Stimulated activated CD4-positive, alpha-beta T cell treated with anti-CD3 and anti-CD28 coated beads, TNF-alpha, amount 100 ng/mL, for 1 hour (primary cell): ENCODE data around the gene SLC9C1.

Experiments
- DNase-seq, 3 donors: peaks; one replicate each; pipeline ENCODE4 v3.0.0-alpha.2; 2020; ENCODE audit warnings: low read depth in 3 of 3, low spot score in 1 of 3

Gene SLC9C1

GRCh38 chr3:112293368-112294321 is at the start of gene SLC9C1:
Gene SLC9C1, minus strand, starts transcription at chr3:112294216. Its CDS starts 7,425 bp downstream, at chr3:112286791.
- no peak for DNase-seq

- DNase-seq = no peak
Observed at GRCh38 chr3:112341386-112341785, 47.4 kb upstream of the SLC9C1 start.

- no peak for DNase-seq
Observed at GRCh38 chr3:112339609-112340008, 45.6 kb upstream of the SLC9C1 start.

DNA sequence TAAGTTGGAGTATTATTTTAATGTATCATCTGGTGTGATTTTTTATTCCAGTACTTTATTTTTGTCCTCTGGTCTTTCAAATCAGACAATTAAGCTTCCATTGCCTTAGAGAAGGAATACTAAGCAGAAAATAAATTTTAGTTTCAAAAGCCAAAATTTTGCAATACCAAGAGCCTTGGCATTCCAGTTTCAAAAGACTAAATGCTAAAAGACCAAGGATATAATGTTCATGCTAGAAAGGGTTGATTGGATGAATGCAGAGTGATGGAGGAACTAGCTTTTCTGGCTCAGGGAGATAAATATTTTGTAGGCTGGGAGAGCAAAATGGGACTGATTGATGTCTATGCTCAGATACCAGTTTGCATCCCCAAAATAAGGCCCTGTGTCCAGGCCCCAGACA is 45.1 kb upstream of the SLC9C1 start:
- DNase-seq = no peak

DNA sequence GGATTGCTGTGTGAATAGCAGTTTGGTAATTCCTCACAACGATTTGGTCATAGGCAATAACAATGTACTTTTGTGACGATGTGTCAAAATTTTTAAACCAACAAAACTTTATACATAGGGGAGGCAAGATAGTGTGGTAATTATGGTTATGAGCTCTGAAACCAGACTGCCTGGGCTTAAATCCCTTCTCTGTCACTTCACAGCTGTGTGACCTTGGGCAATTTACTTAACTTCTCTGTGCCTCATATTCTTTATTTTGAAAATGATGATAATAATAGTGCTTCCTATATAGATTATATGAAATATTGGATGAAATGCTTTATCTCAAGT is 44.7 kb upstream of the SLC9C1 start:
- no peak for DNase-seq

GRCh38 chr3:112338021-112338726 is 44.2 kb upstream of the SLC9C1 start:
- DNase-seq = no peak

GRCh38 chr3:112335434-112335781 is 41.4 kb upstream of the SLC9C1 start:
- no peak for DNase-seq

DNA sequence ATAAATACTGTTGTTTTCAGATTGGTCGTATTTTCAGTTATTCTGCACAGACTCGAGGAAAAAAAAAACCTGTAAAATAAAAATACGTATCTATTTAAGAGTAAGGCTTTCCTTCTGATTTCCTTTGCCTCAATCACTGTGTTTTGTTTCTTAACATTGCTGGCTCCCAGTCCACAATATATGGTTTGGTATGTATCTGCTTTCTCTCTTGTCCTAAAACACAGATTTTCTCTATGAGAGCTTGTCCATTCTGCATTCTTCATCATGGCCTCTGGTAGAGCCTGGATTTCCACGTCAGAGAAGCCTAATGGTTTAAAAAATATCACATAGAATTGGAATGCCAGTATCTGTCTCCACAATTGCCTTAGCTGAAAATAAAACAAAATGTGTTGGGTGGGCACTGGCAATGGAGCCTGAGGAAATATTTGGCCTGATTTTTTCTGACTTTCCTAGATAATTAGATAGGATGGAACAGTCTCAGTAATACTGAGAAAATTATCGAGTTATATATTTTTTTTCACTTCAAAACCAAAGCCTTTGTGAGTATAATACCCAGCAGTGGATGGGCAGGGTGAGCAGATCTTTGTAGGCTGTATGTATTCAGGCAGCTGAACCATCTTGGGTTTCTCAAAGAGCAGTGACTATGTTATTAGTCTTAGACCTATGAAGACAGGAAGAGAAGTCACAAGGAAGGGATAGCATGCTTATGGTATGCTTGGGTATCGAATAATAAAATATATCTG is 40.8 kb upstream of the SLC9C1 start:
- DNase-seq = no peak

GRCh38 chr3:112333381-112334317 is 39.6 kb upstream of the SLC9C1 start:
- no peak for DNase-seq

DNA sequence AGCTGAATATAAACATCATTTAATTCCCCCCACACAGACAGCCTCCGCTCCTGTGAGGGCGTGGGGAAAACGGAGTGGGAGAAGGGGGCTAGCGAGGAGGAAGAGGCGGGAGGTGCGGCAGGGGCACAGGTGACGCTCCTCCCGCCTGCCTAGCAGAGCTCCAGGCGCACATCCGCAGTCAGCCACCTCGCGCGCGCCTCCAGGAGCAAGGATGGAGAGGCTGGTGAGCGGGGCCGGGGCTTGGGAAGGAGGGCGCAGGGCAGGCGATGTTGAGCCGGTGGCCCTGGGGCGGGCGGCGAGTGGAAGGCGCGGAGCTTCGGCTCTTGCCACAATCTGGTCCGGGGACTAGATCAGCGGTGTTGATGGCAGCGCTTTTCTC is 39.0 kb upstream of the SLC9C1 start, which contains the start of gene CD200:
Gene CD200 (plus strand): TSS at position 155 of the 379 bp plus-strand sequence. CDS start 57 bp downstream, at position 212.
- peak in 2 of 3 donors; percentile 15 to 41 for DNase-seq

DNA sequence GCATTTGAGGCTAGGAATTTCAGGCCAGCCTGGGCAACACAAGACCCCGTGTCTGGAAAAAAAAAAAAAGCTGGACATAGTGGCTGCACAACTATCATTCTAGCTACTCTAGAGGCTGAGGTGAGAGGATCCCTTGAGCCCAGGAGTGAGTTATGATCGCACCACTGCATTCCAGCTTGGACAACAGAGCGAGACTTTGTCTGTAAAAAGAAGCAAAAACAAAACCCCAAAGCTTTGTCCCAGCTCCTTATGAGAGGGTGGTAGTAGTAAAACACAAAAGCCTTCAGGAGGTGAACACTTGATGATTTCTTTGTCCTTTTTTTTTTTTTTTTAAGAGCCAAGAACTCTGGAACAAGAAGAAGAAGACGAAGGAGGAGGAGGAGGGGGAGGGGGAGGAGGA is 37.8 kb upstream of the SLC9C1 start:
- no peak for DNase-seq

DNA sequence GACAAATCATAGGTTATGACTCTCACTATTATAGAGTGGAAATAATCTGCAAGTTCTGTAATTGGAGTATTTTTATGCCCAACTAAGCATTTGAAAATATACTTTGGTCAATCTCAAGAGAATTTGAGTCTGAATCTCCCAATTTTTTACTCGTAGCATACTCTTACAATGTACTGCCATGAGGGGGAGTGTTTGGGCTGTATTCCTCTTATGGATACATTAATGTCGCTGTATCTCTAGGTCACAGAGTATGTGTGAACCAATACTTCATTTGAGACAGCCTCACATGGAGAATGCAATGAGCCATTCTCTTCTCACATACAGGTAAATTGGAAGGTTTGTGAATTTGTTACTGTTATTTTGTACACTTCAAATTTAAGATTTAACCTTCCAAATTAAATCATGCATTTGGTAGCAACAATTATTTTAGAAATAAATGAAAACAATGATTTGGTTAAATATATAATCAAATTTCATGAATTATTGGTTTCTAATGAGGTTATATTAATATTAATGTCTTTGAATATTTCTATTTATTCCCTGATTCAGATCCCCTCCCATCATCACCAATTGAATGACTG is 33.4 kb upstream of the SLC9C1 start:
- no peak for DNase-seq

- DNase-seq = no peak
Observed at GRCh38 chr3:112321867-112322652, 28.0 kb upstream of the SLC9C1 start.

DNA sequence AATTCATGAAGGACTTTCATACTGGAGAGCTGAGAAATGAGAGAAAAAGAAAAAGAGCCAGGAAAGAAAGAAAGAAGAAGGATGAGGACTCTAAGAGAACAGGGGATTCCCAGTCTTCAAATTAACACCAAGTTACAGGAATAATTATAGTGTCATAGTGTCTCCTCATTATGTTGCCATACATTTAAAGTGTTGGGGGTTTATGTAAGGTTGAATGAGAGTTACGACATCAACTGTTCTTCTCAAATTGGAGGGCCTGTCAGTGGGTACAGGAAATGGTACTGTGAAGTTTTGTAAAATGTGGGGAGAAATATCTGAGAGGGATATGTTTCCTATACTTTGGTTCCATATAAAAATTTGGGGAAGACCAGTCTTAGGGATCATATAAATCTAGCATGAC is 26.7 kb upstream of the SLC9C1 start:
- DNase-seq = no peak

GRCh38 chr3:112319516-112320276 is 25.7 kb upstream of the SLC9C1 start:
- no peak for DNase-seq

GRCh38 chr3:112315791-112316190 is 21.8 kb upstream of the SLC9C1 start:
- no peak for DNase-seq

GRCh38 chr3:112314649-112315048 is 20.6 kb upstream of the SLC9C1 start:
- DNase-seq = no peak

DNA sequence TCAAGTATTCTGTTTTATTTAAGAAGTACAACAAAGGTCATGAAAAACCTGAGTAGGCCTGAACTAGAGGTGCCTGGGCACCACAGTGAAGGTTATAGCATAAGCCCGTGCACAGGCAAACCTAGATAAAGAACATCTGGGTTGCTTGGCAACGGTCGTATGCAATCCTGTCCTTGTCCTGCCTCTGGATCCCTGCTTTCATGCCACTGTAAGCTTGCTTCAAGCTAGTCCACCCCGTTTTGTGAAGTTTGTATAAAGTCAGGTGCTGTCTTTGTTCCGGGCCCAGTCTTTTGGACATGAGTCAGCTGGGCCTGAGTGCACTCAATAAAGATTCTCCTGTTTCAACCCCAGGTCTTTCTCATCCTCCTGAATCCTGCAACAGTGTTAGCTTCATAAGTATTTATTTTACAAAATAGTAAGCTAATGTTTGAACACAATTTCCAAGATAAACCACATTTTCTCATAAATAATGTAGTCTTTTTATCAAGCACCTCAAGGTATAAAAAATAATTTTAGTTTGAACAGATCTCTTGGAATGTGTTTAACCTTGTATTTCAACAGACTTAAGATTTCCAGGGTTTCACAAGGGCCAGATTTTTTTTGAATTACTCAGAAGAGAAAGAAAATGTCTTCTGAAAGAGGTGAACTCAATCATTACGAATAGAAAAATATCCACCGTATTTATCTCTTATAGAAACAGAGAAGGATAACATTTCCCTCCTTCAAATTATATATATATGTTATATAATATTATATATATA is 14.3 kb upstream of the SLC9C1 start:
- no peak for DNase-seq
